Measurements from ENCODE around the gene COL27A1.

Gene COL27A1

GRCh38 chr9:114357360-114357759 is 202.0 kb downstream of the COL27A1 start:
- H3K27ac ChIP-seq, result peak overlapping the region; percentile 54

GRCh38 chr9:114357911-114358328 is 202.6 kb downstream of the COL27A1 start:
- no peak for TF ChIP-seq CTCF (IDR thresholded peaks at IDR 0.05)
- H3K36me3 ChIP-seq, result peaks cover 100% of the 10 kb centered on the region
- no peak overlapping the region for H3K4me3 ChIP-seq (ENCODE audit: low read depth in 1 of 2, low read length in 1 of 2)
- peak overlapping the region; percentile 54 for H3K27ac ChIP-seq
- peaks cover under 1% of the 10 kb centered on the region in 2 experiments for H3K4me1 ChIP-seq (ENCODE audit: control insufficient read depth in 1 of 2, insufficient read depth in 1 of 2, low read depth in 1 of 2, low read length in 1 of 2)
- H3K9me3 ChIP-seq, result peaks cover 13% of the 10 kb centered on the region
- no peaks in the 10 kb centered on the region for H3K27me3 ChIP-seq

More at GRCh38 chr9:114357360-114357759, 202.0 kb downstream of the COL27A1 start:
- H3K9me3 ChIP-seq, result peaks cover 13% of the 10 kb centered on the region
- no peak for TF ChIP-seq CTCF (IDR thresholded peaks at IDR 0.05)
- no peaks in the 10 kb centered on the region for H3K4me1 ChIP-seq (ENCODE audit: control insufficient read depth in 1 of 2, insufficient read depth in 1 of 2, low read depth in 1 of 2, low read length in 1 of 2)
- no peaks in the 10 kb centered on the region for H3K27me3 ChIP-seq
- H3K36me3 ChIP-seq, result peaks cover 100% of the 10 kb centered on the region
- no peak overlapping the region for H3K4me3 ChIP-seq (ENCODE audit: low read depth in 1 of 2, low read length in 1 of 2)

GRCh38 chr9:114359801-114360200 is 204.5 kb downstream of the COL27A1 start:
- peak overlapping the region; percentile 98 for H3K27ac ChIP-seq
- no peak overlapping the region for H3K4me3 ChIP-seq (ENCODE audit: low read depth in 1 of 2, low read length in 1 of 2)
- H3K9me3 ChIP-seq, result peaks cover 13% of the 10 kb centered on the region
- H3K4me1 ChIP-seq (ENCODE audit: control insufficient read depth in 1 of 2, insufficient read depth in 1 of 2, low read depth in 1 of 2, low read length in 1 of 2), result peaks cover 20% of the 10 kb centered on the region in 2 experiments
- TF ChIP-seq CTCF (IDR thresholded peaks at IDR 0.05), result no peak
- H3K36me3 ChIP-seq, result peaks cover 100% of the 10 kb centered on the region
- no peaks in the 10 kb centered on the region for H3K27me3 ChIP-seq

- Histone ChIP-seq H3K4me1 (ENCODE audit: control insufficient read depth in 1 of 2, insufficient read depth in 1 of 2, low read depth in 1 of 2, low read length in 1 of 2) (peaks cover 37% of the 10 kb centered on the region in 2 experiments), H3K27ac (peak overlapping the region; percentile 98), H3K9me3 (peaks cover 7% of the 10 kb centered on the region), H3K27me3 (no peaks in the 10 kb centered on the region), H3K4me3 (ENCODE audit: low read depth in 1 of 2, low read length in 1 of 2) (no peak overlapping the region), H3K36me3 (peaks cover 99% of the 10 kb centered on the region)
- no peak for TF ChIP-seq CTCF (IDR thresholded peaks at IDR 0.05)
Observed at GRCh38 chr9:114361542-114361941, 206.2 kb downstream of the COL27A1 start.

Measured in neutrophil (primary cell).